CD4-positive, alpha-beta T cell treated with Interleukin-2 at 100 ng/mL for 4 hours (primary cell): ENCODE data around the gene KPTN.
"Not testable (repeated sequence)": the region's sequence is repeated elsewhere in the genome, so short reads cannot be mapped to it uniquely, and the experiment has no call there.

Experiments
- DNase-seq: peaks from one replicate; pipeline ENCODE4 v3.0.0-alpha.2; 2020; ENCODE audit warnings: low spot score

KPTN gene

DNA sequence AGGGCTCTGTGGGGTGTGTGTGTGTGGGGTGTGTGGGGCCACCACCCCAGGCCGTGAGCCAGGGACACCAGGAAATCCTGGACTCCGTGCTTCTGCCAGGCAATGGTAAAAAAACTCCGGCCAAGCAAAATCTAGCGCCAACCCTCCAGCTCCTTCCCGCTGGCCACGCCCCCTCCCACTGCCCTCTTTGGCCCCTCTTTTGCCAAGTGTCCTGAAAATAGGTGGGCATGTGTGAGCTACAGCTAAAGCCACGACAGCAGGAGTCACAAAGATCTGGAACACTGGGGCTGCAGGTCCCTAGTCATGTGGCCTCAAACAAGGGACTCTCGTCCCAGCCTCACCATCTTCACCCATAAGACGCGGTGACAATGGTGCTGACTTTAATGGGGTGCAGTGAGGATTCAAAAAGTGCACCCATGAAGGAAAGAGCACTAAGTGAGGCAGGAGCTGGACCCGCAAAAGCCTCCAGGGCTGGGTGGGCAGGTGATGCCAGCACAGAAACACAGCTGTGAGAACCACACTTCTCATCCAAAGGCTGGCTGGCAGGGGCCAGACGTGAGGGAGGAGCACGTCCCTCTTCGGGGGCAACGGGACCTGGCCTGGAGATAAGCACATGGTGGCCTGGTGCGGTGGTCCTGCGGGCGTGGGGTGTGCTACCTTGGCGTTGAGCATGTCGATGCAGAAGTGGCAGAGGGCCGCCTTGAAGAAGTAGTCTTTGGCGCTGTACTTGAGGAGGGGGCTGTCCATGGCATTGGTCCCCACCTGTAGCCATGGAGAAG lies 7.5 kb upstream of the KPTN start:
- no peak for DNase-seq

DNA sequence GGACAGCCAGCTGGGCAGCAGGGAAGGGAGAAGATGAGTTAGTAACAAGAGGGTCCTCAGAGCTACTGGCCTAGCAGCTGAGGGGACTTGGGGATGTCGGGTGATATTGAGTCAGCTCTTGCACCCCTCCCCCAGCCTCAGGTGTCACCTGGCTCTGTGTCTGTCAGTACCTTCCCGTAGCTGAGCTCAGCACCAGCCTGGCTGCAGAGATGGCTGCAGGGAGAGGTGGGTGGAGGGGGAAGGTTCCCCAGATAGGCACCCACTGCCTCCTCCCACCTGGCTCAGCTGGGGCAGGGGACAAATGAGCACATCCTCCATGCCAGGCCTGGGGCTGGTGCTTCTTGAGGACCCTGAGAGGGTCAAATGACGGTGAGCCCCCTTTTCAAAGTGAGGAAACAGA lies 6.8 kb upstream of the KPTN start:
- no peak for DNase-seq

- no peak for DNase-seq
Observed at GRCh38 chr19:47490031-47490430, 6.0 kb upstream of the KPTN start.

GRCh38 chr19:47489072-47489914 lies 5.3 kb upstream of the KPTN start:
- DNase-seq: no peak

- DNase-seq: no peak
Observed at GRCh38 chr19:47487551-47488515, 3.8 kb upstream of the KPTN start.

- no peak for DNase-seq
Observed at GRCh38 chr19:47486900-47487299, 2.9 kb upstream of the KPTN start.

DNA sequence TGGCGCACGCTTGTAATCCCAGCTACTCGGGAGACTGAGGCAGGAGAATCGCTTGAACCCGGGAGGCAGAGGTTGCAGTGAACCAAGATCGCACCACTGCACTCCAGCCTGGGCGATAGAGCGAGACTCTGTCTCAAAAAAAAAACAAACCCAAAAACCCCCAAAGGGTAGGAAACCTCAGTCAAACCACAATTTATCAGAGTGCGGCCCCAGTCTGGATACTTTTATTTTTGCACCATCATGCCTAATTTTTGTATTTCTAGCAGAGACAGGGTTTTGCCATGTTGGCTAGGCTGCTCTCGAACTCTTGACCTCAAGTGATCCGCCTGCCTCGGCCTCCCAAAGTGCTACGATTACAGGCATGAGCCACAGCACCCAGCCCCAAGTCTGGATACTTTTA lies 2.2 kb upstream of the KPTN start:
- not testable (repeated sequence) for DNase-seq

DNA sequence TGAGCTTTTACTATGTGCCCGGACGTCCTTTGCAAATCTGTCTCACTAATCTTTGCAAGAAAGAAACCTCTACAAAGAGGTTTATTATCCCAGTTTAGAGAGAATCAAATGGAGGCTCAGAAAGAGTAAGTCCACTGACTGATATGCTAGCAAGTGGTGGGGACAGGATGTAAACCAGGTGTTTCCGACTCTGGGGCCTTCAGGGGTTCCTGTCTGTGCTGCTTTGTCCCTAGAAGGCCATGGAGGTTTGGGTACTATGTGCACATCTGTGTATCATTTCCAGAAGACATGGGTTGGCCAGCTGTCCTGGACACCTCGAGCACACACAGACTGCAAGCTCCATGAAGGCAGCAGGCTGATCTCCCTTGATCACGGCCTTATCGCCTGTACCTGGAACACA lies 1.2 kb upstream of the KPTN start:
- no peak for DNase-seq

- DNase-seq: no peak
Observed at GRCh38 chr19:47483200-47483599, 819 bp downstream of the KPTN start.

- no peak for DNase-seq
Observed at GRCh38 chr19:47481460-47482052, 2.5 kb downstream of the KPTN start.

- no peak for DNase-seq
Observed at GRCh38 chr19:47480658-47481057, 3.4 kb downstream of the KPTN start.

DNA sequence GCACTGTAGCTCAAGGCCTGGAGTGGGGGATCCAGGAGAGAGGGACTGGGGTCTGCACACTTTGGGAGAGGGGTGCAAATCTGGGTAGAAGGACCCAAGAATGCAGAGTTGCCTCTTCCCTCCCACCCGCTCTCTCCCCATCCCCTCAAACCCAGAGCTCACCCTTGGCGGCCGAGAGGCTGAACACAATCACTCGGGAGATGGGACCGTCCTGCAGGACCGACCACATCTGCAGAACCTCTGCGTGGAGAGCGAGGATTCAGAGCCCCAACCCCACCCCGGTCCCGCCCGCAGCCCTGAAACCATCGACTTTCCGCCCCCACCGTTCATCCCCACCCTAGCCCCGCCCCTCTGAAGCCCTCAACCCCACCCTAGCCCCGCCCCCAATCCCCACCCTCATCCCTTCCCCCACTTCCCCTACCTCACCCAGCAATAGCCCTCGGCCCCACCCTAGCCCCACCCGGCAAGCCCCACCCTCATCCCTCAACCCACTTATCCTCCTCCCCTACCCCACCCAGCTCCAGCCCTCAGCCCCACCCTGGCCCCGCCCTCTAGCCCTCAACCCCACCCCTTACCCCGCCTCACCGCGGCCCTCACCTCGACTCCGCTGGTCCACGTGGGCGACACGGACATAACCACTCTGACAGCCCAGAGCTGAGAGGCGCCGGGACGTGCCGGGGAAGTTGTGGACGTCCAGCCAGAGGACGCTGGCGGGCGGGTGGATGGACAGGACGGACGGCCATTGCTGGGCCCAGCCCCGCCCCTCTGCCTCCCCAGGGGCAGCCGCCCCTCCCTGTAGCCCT lies 4.1 kb downstream of the KPTN start:
- DNase-seq: no peak

DNA sequence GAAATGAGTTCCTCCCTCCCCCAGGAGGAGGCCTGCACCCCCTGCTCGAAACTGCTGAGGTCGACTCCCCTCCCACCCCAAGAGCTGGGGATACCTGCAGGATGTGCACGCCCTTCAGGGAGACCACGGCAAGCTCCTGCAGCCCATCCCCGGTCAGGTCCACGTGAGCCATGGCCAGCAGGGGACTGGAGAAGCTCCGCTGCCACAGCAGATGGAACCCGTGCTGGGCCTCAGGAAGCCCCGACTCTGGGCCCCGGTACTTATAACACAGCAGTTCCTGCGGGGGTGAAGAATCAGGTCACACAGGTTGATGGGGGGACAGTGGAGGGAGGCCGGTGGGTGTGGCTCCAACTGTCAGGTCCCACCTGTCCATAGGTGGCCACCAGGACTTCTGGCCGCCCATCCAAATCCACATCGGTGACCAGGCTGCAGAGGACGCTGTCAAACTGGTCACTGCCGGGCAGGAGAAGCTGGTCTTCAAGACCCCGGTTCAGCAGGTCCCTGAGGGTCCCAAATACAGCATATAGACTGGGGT lies 7.5 kb downstream of the KPTN start:
- no peak for DNase-seq

GRCh38 chr19:47475465-47475864 lies 8.6 kb downstream of the KPTN start:
- DNase-seq: no peak

GRCh38 chr19:47473336-47473735 lies 10.7 kb downstream of the KPTN start:
- DNase-seq: no peak

- peak; percentile 35 for DNase-seq
Observed at GRCh38 chr19:47471733-47472457, 12.1 kb downstream of the KPTN start, which contains the start of gene SLC8A2. SLC8A2 (minus strand) TSS chr19:47471893; CDS start chr19:47466403, 5,490 bp downstream.

DNA sequence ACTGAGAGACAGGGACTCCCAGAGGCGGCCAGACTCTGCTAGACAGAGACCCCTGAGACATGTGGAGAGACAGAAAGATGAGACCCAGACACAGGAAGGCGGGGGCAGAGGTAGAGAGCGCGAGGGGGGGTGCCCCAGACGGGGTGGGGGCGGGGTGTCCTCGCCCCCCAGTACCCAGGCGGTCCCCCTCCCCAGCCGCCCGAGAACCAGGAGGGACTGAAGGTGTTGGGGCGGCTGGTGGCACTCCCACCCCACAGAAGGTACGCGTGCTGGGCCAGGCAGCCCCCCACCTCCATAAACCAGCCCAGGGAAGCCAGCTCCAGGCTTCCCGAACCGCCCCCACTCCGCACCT lies 12.7 kb downstream of the KPTN start:
- no peak for DNase-seq

DNA sequence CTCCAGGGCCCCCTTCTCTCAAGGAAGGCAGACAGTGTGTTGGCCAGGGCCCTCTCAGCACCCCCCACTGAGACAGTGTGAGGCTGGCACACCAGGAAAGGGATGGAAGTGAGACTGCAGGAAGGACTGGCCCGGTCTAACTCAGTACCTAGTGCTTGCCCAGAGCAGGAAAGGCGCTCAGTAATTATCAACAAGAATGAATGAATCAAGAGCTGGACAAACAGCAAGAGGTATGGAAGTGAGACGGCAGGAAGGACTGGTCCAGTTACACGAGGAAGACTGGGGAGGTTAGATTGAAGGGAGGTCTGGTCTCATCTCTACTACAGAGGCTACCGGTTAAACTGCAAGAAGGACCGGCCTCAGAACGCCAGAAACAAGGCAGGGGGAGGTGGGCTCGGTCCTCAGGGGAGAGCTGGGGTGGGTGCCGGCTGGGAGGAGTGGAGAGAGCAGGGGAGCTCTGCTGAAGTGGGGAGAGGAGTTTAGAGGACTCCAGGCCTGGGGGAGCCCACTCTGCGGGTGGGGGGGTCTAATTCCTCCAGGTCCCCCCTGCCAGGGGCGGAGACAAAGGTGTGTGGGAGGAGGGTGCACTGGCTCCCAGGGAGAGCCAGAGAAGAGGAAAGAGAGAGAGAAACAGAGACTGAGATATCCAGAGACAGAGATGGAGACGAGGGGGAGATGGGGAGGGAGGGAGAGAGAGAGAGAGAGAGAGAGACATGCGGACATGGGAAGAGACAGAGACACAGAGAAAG lies 13.4 kb downstream of the KPTN start:
- DNase-seq: no peak

- no peak for DNase-seq
Observed at GRCh38 chr19:47469719-47470118, 14.3 kb downstream of the KPTN start.
